SK-N-MC (cell line): Measurements from ENCODE around the gene EEF2K.

Experiments used
- EZH2 ChIP-seq: fragments of 200-600 bp; sonication (generic); IDR thresholded peaks from one replicate; pipeline ENCODE4 v1.6.1; 2017; ENCODE audit warnings: antibody characterized with exemption
- FOXP2 ChIP-seq: optimal IDR thresholded peaks from 2 replicates; pipeline ENCODE3; 2011; ENCODE audit warnings: mild to moderate bottlenecking, moderate library complexity; ENCODE audit not compliant: insufficient read depth; ENCODE audit errors: extremely low read length, control extremely low read depth
- POLR2AphosphoS5 ChIP-seq: IDR thresholded peaks from 2 replicates; pipeline ENCODE4 v1.6.1; 2012; ENCODE audit warnings: mild to moderate bottlenecking, low read depth, low read length, borderline replicate concordance

DNA sequence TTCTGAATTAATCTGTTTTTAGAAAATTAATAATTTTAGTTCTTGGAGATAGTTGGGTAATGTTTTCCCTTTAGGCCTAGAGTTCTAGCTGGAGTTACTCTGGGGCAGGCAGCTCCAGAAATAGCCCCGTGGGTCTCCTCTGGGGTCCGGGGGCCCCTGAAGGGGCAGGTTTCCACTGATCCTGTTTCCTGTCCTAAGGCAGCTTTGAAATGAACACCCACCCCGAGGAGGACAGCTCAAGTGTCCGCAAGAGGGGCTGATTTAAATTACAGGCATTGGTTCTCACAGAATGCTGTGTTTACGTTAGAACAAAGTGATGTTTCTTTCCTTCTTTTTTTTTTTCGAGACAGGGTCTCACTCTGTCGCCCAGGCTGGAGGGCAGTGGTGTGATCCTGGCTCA, 23.8 kb downstream of the EEF2K start:
- no peak for TF ChIP-seq POLR2AphosphoS5
- no peak for TF ChIP-seq EZH2
- TF ChIP-seq FOXP2, result no peak
